Epithelial cell of proximal tubule (primary cell): ENCODE measurements around the gene GALNT2. TPM values are rescaled to one million over a fixed set of nuclear protein-coding genes. Genes with fewer than 3 reads are reported as not detected.

Source experiments
- DNase-seq: peaks from one replicate; pipeline ENCODE4 v3.0.0-alpha.2; 2011; ENCODE audit warnings: low read depth
- H3K4me3 ChIP-seq: 2 replicates; pipeline ENCODE4 v1.5.1; 2011; ENCODE audit warnings: low read depth, mild to moderate bottlenecking, low read length
- total RNA-seq: library from RNA; depleted of rRNA; stranded (reverse); fragments of >200 nt; gene quantifications from 2 replicates; pipeline ENCODE4 v1.2.3, GENCODE V29; 2015
- TF ChIP-seq, protein P1 (sequence below): conservative IDR thresholded peaks from 2 replicates; pipeline ENCODE4 v1.5.1; 2012; ENCODE audit warnings: low read depth, mild to moderate bottlenecking, low read length

The GALNT2 gene
- total RNA-seq, 1 donor from 2014 or later, result 52.1 TPM

DNA sequence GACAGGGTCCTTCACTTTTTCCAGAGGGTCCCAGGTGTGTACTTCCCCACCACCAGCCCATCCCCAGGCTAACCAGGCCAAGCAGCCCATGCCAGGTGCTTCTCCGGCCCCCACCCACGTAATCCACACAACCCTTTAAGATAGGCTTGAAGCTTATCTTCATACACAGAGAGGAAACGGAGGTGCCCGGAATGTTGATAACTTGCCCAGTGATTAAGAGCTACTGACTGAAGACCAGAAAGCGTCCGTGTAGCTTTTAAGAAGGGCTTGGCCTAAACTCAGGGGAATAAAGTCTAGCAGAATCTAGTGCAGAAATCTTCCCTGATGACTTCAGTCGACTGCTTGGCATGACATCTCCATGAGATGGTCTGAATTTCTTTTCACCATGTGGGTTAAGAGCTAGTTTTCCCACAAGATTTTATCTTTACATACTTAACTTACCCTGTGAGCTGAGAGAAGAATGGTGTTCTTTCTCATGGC is 138.7 kb downstream of the GALNT2 start:
- H3K4me3 ChIP-seq, result no peak overlapping the region
- no peak for DNase-seq
- TF ChIP-seq, protein P1, sequence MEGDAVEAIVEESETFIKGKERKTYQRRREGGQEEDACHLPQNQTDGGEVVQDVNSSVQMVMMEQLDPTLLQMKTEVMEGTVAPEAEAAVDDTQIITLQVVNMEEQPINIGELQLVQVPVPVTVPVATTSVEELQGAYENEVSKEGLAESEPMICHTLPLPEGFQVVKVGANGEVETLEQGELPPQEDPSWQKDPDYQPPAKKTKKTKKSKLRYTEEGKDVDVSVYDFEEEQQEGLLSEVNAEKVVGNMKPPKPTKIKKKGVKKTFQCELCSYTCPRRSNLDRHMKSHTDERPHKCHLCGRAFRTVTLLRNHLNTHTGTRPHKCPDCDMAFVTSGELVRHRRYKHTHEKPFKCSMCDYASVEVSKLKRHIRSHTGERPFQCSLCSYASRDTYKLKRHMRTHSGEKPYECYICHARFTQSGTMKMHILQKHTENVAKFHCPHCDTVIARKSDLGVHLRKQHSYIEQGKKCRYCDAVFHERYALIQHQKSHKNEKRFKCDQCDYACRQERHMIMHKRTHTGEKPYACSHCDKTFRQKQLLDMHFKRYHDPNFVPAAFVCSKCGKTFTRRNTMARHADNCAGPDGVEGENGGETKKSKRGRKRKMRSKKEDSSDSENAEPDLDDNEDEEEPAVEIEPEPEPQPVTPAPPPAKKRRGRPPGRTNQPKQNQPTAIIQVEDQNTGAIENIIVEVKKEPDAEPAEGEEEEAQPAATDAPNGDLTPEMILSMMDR, result no peak

DNA sequence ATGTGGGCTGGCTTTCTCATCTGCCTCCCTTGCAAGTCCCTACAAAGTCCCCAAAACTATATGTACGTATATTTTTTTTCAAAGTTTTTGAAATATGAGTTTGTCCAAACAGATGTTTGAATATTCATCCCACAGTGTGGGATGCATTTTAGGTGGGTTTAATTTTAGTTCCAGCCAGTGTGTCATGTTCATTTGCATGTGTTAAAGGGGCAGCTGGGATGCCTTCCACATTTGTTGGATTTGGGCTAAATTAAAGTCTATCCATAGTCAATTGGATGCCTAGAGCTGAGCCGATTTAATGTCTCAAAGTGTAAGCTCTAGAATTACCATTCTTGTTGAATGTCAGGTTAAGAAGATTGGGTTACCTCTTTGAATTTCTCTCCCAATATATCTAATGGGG is 139.2 kb downstream of the GALNT2 start:
- TF ChIP-seq, protein P1, result no peak
- no peak overlapping the region for H3K4me3 ChIP-seq
- DNase-seq, result no peak

DNA sequence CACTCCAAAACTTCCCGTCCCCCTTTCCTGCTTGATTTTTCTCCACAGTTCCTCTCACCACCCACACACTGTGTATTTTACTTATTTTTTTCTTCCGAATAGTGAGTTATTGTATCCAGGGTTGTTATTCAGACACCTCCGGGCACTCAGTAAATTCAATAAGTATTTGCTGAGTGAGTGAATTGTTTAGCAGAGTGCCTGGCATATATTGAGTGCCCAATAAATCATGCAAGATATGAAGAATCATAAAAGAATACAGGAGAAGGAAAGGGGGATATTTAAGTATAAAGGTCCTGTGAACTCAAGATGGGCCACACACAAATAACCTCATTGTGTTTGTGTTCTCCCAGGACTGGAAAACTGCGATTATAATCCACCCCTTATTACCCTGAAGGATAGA is 139.9 kb downstream of the GALNT2 start:
- DNase-seq, result no peak
- TF ChIP-seq, protein P1, result no peak
- H3K4me3 ChIP-seq, result no peak overlapping the region

DNA sequence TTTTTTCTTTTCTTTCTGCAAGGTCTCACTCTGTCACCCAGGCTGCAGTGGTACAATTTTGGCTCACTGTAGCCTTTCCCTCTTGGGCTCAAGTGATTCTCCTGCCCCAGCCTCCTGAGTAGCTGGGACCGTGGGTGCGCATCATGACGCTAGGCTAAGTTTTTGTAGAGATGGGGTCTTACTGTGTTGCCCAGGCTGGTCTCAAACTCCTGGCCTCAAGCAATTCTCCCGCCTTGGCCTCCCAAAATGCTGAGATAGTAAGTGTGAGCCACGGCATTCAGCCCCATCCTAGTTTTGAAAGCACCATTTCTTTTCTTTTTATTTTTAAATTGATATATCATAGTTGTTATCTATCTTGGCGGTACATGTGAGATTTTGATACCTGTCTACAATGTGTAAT is 140.6 kb downstream of the GALNT2 start:
- H3K4me3 ChIP-seq, result no peak overlapping the region
- TF ChIP-seq, protein P1, result no peak

DNA sequence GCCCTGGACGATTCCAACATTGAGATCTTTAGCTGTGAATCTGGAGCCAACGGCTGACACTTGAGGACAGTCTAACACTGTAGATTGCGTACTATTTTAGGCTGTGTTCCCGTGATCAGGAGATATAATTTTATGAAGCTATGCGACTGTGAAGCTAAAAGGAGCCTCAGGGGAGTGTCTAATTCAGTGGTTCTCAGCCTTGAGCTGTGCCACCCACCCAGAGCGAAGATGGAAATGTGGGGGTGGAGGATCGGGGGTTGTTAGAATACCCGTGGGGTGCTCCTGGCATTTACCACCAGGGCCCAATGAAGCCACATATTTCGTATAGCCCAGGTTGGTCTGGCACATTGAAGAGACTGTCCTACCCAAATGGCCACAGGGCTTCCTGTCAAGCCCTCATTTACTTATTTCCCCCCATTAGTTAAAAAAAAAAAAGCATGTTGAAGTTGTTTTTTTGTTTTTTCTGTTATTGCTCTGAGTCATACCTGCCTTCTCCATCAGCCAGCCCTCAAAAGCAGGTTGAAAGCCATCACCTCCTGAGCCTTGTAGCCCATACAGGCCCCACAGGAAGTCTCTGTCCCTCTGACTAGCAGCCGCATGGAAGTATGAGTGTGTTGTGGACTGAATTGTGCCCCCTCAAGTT is 141.7 kb downstream of the GALNT2 start:
- TF ChIP-seq, protein P1, result no peak
- DNase-seq, result no peak
- H3K4me3 ChIP-seq, result no peak overlapping the region

More for the DNA sequence above, 140.6 kb downstream of the GALNT2 start:
- DNase-seq, result no peak

DNA sequence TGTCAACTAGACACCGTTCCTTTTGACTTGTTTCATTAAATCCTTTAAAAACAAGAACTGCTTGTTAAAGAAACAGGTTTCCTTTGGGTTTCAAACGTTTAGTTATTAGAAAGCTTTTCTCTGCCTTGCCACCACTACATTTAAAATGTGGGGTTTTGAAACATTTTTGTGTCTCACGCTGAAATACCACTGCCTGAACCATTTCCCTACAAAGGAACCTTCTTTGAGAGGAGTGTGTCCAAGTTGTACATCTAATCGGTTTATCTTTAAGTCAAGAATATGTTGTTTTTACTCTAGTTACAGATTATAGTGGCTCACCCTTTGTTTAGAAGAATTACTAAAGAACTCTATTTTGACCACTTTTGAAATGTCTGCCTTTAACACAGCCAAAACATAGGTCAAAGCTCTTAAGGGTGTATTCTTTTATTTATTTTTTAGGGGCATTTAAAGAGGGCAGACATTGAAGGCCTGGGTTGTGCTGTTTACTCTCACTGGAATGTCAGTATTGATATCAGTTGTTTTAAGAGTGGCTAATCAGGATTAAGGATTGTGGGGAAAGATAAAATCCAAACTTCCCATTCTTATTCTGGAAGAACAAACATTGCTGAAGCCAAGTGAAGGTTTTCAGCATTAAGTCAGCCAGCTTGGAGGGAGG is 143.4 kb downstream of the GALNT2 start:
- TF ChIP-seq, protein P1, result no peak

DNA sequence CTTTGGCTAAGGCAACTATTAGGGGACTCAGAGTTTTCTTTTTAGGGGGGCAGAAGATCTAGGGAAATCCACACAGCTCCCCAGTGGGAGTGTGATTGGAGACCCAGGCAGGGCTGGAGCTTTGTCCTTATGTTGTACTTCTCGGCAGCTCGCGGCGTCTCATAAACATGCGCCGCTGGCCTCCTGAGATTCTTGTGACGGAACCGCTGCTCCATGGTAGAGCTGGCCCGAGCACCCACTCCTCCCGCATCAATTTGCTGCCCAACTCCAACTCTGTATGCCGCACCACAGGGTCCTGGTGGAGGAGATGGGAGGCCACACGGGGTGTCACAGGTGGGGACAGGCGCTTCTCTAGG is 143.9 kb downstream of the GALNT2 start:
- TF ChIP-seq, protein P1, result no peak
- H3K4me3 ChIP-seq, result no peak overlapping the region
- no peak for DNase-seq

More for the DNA sequence above, 143.4 kb downstream of the GALNT2 start:
- no peak for DNase-seq
- no peak overlapping the region for H3K4me3 ChIP-seq
